ENCODE results near the gene SYCP1. TPM values are rescaled to one million over a fixed set of nuclear protein-coding genes. Genes with fewer than 3 reads are reported as not detected.
A peak's percentile ranks its signal among the peaks of the same experiment; 100 is the strongest.
"Not testable (repeated sequence)": the region's sequence is repeated elsewhere in the genome, so short reads cannot be mapped to it uniquely, and the experiment has no call there.

Gene SYCP1
- polyA plus RNA-seq, 1 donor, result not detected

GRCh38 chr1:115019549-115019948 lies 164.9 kb downstream of the SYCP1 start:
- H3K4me1 ChIP-seq (ENCODE audit: control insufficient read depth, insufficient read depth, low read length); H3K9me3 ChIP-seq (ENCODE audit: control insufficient read depth, low read depth, low read length); DNase-seq; H3K36me3 ChIP-seq (ENCODE audit: control insufficient read depth, insufficient read depth, low read length); H3K4me3 ChIP-seq (ENCODE audit: low read length); H3K27ac ChIP-seq (ENCODE audit: low read length); H3K27me3 ChIP-seq (ENCODE audit: control insufficient read depth, insufficient read depth, low read length): not testable (repeated sequence)
- WGBS (ENCODE audit: insufficient coverage, low lambda C conversion rate), result no CpG with 5 or more reads among the region's 9 CpGs

GRCh38 chr1:115021145-115021544 lies 166.5 kb downstream of the SYCP1 start:
- H3K4me3 ChIP-seq (ENCODE audit: low read length), result no peak overlapping the region
- no peaks in the 10 kb centered on the region for H3K4me1 ChIP-seq (ENCODE audit: control insufficient read depth, insufficient read depth, low read length)
- no peaks in the 10 kb centered on the region for H3K36me3 ChIP-seq (ENCODE audit: control insufficient read depth, insufficient read depth, low read length)
- H3K27me3 ChIP-seq (ENCODE audit: control insufficient read depth, insufficient read depth, low read length), result peaks cover 3% of the 10 kb centered on the region
- no peak overlapping the region for H3K27ac ChIP-seq (ENCODE audit: low read length)
- H3K9me3 ChIP-seq (ENCODE audit: control insufficient read depth, low read depth, low read length), result no peaks in the 10 kb centered on the region
- no CpG with 5 or more reads among the region's 1 CpG for WGBS (ENCODE audit: insufficient coverage, low lambda C conversion rate)
- no peak for DNase-seq

GRCh38 chr1:115023593-115023992 lies 168.9 kb downstream of the SYCP1 start:
- Histone ChIP-seq H3K9me3 (ENCODE audit: control insufficient read depth, low read depth, low read length) (no peaks in the 10 kb centered on the region), H3K27ac (ENCODE audit: low read length) (no peak overlapping the region), H3K27me3 (ENCODE audit: control insufficient read depth, insufficient read depth, low read length) (peaks cover 3% of the 10 kb centered on the region), H3K36me3 (ENCODE audit: control insufficient read depth, insufficient read depth, low read length) (no peaks in the 10 kb centered on the region), H3K4me1 (ENCODE audit: control insufficient read depth, insufficient read depth, low read length) (no peaks in the 10 kb centered on the region), H3K4me3 (ENCODE audit: low read length) (no peak overlapping the region)
- no peak for DNase-seq

GRCh38 chr1:115029526-115029925 lies 174.9 kb downstream of the SYCP1 start, which contains the start of gene TSHB:
Gene TSHB (plus strand): TSS chr1:115029826. CDS start chr1:115033363, 3,537 bp downstream.
- Histone ChIP-seq H3K36me3 (ENCODE audit: control insufficient read depth, insufficient read depth, low read length) (no peaks in the 10 kb centered on the region), H3K4me3 (ENCODE audit: low read length) (no peak within 1 kb of the TSS), H3K27me3 (ENCODE audit: control insufficient read depth, insufficient read depth, low read length) (no peaks in the 10 kb centered on the region), H3K4me1 (ENCODE audit: control insufficient read depth, insufficient read depth, low read length) (no peaks in the 10 kb centered on the region), H3K27ac (ENCODE audit: low read length) (no peak within 1 kb of the TSS), H3K9me3 (ENCODE audit: control insufficient read depth, low read depth, low read length) (no peaks in the 10 kb centered on the region)
- no peak for DNase-seq

GRCh38 chr1:115031595-115031994 lies 176.9 kb downstream of the SYCP1 start:
- Histone ChIP-seq H3K27ac (ENCODE audit: low read length) (no peak overlapping the region), H3K4me3 (ENCODE audit: low read length) (no peak overlapping the region), H3K36me3 (ENCODE audit: control insufficient read depth, insufficient read depth, low read length) (no peaks in the 10 kb centered on the region), H3K27me3 (ENCODE audit: control insufficient read depth, insufficient read depth, low read length) (peaks cover 2% of the 10 kb centered on the region), H3K4me1 (ENCODE audit: control insufficient read depth, insufficient read depth, low read length) (no peaks in the 10 kb centered on the region), H3K9me3 (ENCODE audit: control insufficient read depth, low read depth, low read length) (no peaks in the 10 kb centered on the region)
- 20% methylated on average over 1 of the region's 2 CpGs for WGBS (ENCODE audit: insufficient coverage, low lambda C conversion rate)
- DNase-seq, result no peak

- peaks cover 7% of the 10 kb centered on the region for H3K4me1 ChIP-seq (ENCODE audit: control insufficient read depth, insufficient read depth, low read length)
- no peak overlapping the region for H3K4me3 ChIP-seq (ENCODE audit: low read length)
- no peaks in the 10 kb centered on the region for H3K36me3 ChIP-seq (ENCODE audit: control insufficient read depth, insufficient read depth, low read length)
- DNase-seq, result no peak
- H3K27ac ChIP-seq (ENCODE audit: low read length), result no peak overlapping the region
- no peaks in the 10 kb centered on the region for H3K9me3 ChIP-seq (ENCODE audit: control insufficient read depth, low read depth, low read length)
- peaks cover 2% of the 10 kb centered on the region for H3K27me3 ChIP-seq (ENCODE audit: control insufficient read depth, insufficient read depth, low read length)
- WGBS (ENCODE audit: insufficient coverage, low lambda C conversion rate), result 0% methylated on average over 1 of the region's 1 CpG
These were observed 181.0 kb downstream of the SYCP1 start for GRCh38 chr1:115035652-115036051.

GRCh38 chr1:115036814-115037507 lies 182.3 kb downstream of the SYCP1 start:
- peaks cover 7% of the 10 kb centered on the region for H3K4me1 ChIP-seq (ENCODE audit: control insufficient read depth, insufficient read depth, low read length)
- no peaks in the 10 kb centered on the region for H3K9me3 ChIP-seq (ENCODE audit: control insufficient read depth, low read depth, low read length)
- WGBS (ENCODE audit: insufficient coverage, low lambda C conversion rate), result 100% methylated on average over 1 of the region's 4 CpGs
- no peaks in the 10 kb centered on the region for H3K36me3 ChIP-seq (ENCODE audit: control insufficient read depth, insufficient read depth, low read length)
- no peak overlapping the region for H3K27ac ChIP-seq (ENCODE audit: low read length)
- peak; percentile 17 to 59 for DNase-seq
- H3K27me3 ChIP-seq (ENCODE audit: control insufficient read depth, insufficient read depth, low read length), result peaks cover 2% of the 10 kb centered on the region
- no peak overlapping the region for H3K4me3 ChIP-seq (ENCODE audit: low read length)

- H3K4me1 ChIP-seq (ENCODE audit: control insufficient read depth, insufficient read depth, low read length), result peaks cover 7% of the 10 kb centered on the region
- no peaks in the 10 kb centered on the region for H3K36me3 ChIP-seq (ENCODE audit: control insufficient read depth, insufficient read depth, low read length)
- no peak overlapping the region for H3K27ac ChIP-seq (ENCODE audit: low read length)
- no peaks in the 10 kb centered on the region for H3K9me3 ChIP-seq (ENCODE audit: control insufficient read depth, low read depth, low read length)
- WGBS (ENCODE audit: insufficient coverage, low lambda C conversion rate), result 100% methylated on average over 1 of the region's 2 CpGs
- H3K27me3 ChIP-seq (ENCODE audit: control insufficient read depth, insufficient read depth, low read length), result peaks cover 2% of the 10 kb centered on the region
- no peak for DNase-seq
- no peak overlapping the region for H3K4me3 ChIP-seq (ENCODE audit: low read length)
These were observed 185.8 kb downstream of the SYCP1 start for GRCh38 chr1:115040501-115040900.

GRCh38 chr1:115041654-115042053 lies 187.0 kb downstream of the SYCP1 start:
- DNase-seq, result no peak

More at GRCh38 chr1:115041654-115042053, 187.0 kb downstream of the SYCP1 start:
- H3K4me1 ChIP-seq (ENCODE audit: control insufficient read depth, insufficient read depth, low read length), result peaks cover 7% of the 10 kb centered on the region
- H3K36me3 ChIP-seq (ENCODE audit: control insufficient read depth, insufficient read depth, low read length), result no peaks in the 10 kb centered on the region
- no peaks in the 10 kb centered on the region for H3K9me3 ChIP-seq (ENCODE audit: control insufficient read depth, low read depth, low read length)
- H3K27me3 ChIP-seq (ENCODE audit: control insufficient read depth, insufficient read depth, low read length), result no peaks in the 10 kb centered on the region
- H3K4me3 ChIP-seq (ENCODE audit: low read length), result no peak overlapping the region
- H3K27ac ChIP-seq (ENCODE audit: low read length), result no peak overlapping the region

Measured in large intestine (tissue), 3 donors.